Activated naive CD8-positive, alpha-beta T cell (primary cell): ENCODE data around the gene SORL1.

ENCODE experiments used
- H3K27ac Mint-ChIP-seq: one replicate; pipeline ENCODE4 v1.8.0; 2021; ENCODE audit warnings: mixed read lengths
- H3K27me3 Mint-ChIP-seq: one replicate; pipeline ENCODE4 v1.8.0; 2021; ENCODE audit warnings: mixed read lengths
- H3K36me3 Mint-ChIP-seq: one replicate; pipeline ENCODE4 v1.8.0; 2021; ENCODE audit warnings: mixed read lengths
- H3K4me1 Mint-ChIP-seq: one replicate; pipeline ENCODE4 v1.8.0; 2021; ENCODE audit warnings: low read depth, mixed read lengths
- H3K4me3 Mint-ChIP-seq: one replicate; pipeline ENCODE4 v1.8.0; 2021; ENCODE audit warnings: mild to moderate bottlenecking, mixed read lengths
- H3K9me3 Mint-ChIP-seq: one replicate; pipeline ENCODE4 v1.8.0; 2021; ENCODE audit warnings: low read depth, mixed read lengths

Gene SORL1

DNA sequence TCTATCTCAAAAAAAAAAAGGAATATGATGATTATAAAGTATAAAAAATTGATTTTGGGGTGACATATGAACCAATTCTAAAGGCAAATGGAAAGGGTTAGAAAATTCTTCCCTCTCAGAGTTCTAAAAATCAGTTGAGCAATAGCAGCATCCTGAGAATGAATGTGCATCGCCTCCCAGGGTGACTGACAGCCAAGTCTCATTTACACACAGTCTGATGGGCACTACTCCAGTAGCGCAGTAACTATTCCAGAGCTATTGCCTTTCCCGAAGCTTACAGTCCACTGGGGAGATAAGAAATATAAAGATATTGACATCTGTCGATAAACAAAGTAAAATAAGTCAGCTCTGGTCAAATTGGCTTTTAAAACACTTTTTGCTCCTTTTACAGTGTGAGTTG, 32.3 kb upstream of the SORL1 start:
- Mint-ChIP-seq H3K27ac (no peak overlapping the region), H3K9me3 (peaks cover 5% of the 10 kb centered on the region), H3K36me3 (peaks cover 10% of the 10 kb centered on the region), H3K4me3 (peak overlapping the region; percentile 25), H3K4me1 (peaks cover 83% of the 10 kb centered on the region), H3K27me3 (no peaks in the 10 kb centered on the region)

GRCh38 chr11:121420398-121420797, 31.7 kb upstream of the SORL1 start:
- no peak overlapping the region for H3K4me3 Mint-ChIP-seq
- H3K27me3 Mint-ChIP-seq, result no peaks in the 10 kb centered on the region
- H3K36me3 Mint-ChIP-seq, result peaks cover 12% of the 10 kb centered on the region
- peaks cover 5% of the 10 kb centered on the region for H3K9me3 Mint-ChIP-seq
- H3K4me1 Mint-ChIP-seq, result peaks cover 79% of the 10 kb centered on the region
- H3K27ac Mint-ChIP-seq, result no peak overlapping the region

DNA sequence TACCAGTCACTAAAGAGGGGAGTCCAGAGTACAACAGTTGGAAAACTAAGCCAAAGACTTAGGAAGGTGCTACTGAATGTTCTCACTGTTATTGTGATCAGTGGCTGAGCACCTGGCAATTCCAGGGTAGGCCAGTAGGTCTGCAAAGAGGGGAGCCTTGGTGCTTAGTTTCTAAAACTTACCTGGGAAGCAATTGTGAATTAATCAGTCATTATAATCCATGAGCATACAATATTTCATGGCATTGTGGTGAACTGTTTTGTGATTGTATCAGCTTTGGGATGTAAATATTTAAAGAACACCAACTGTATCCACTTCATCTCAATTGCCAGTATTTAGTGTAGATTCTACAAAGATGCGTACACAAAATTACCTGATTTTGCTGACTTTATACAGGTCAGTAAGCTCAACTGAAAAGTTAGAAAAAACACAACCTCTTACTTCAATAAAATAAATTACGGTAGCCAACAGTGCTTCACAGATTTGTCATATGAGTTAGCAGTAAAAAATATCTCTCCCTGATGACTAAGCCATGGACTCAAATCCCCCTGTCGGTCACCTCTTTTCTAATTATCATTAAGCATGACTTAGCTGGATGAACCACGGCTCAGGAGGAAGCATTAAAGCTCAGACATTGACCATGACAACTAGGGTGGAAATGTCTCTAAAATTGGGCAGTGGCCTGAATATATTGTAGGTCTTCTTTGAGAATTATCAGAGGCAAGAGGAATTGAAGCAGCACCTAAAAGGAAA, 30.8 kb upstream of the SORL1 start:
- Mint-ChIP-seq H3K27ac (no peak overlapping the region), H3K9me3 (peaks cover 5% of the 10 kb centered on the region), H3K4me1 (peaks cover 81% of the 10 kb centered on the region), H3K36me3 (peaks cover 16% of the 10 kb centered on the region), H3K27me3 (no peaks in the 10 kb centered on the region), H3K4me3 (no peak overlapping the region)

GRCh38 chr11:121422675-121423074, 29.4 kb upstream of the SORL1 start:
- no peak overlapping the region for H3K27ac Mint-ChIP-seq

DNA sequence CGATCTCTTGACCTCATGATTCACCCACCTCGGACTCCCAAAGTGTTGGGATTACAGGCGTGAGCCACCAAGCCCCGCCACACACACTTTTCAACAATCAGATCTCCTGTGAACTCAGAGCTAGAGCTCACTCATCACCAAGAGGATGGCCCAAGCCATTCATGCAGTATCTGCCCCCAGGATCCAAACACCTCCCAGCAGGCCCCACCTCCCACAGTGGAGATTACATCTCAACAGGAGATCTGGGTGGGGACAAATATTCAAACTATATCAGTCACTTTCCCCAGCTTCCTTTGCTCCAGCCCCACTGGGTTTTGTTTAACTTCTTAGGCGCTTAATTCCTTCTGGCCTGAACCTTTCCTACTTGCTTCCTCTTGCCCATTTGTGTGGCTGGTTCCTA, 26.3 kb upstream of the SORL1 start:
- no peak overlapping the region for H3K27ac Mint-ChIP-seq
- H3K36me3 Mint-ChIP-seq, result peaks cover 18% of the 10 kb centered on the region
- H3K4me3 Mint-ChIP-seq, result peak overlapping the region; percentile 6
- peaks cover 59% of the 10 kb centered on the region for H3K4me1 Mint-ChIP-seq
- no peaks in the 10 kb centered on the region for H3K27me3 Mint-ChIP-seq
- peaks cover 5% of the 10 kb centered on the region for H3K9me3 Mint-ChIP-seq

More at GRCh38 chr11:121422675-121423074, 29.4 kb upstream of the SORL1 start:
- peaks cover 79% of the 10 kb centered on the region for H3K4me1 Mint-ChIP-seq
- peaks cover 16% of the 10 kb centered on the region for H3K36me3 Mint-ChIP-seq
- peaks cover 5% of the 10 kb centered on the region for H3K9me3 Mint-ChIP-seq
- no peak overlapping the region for H3K4me3 Mint-ChIP-seq
- no peaks in the 10 kb centered on the region for H3K27me3 Mint-ChIP-seq

DNA sequence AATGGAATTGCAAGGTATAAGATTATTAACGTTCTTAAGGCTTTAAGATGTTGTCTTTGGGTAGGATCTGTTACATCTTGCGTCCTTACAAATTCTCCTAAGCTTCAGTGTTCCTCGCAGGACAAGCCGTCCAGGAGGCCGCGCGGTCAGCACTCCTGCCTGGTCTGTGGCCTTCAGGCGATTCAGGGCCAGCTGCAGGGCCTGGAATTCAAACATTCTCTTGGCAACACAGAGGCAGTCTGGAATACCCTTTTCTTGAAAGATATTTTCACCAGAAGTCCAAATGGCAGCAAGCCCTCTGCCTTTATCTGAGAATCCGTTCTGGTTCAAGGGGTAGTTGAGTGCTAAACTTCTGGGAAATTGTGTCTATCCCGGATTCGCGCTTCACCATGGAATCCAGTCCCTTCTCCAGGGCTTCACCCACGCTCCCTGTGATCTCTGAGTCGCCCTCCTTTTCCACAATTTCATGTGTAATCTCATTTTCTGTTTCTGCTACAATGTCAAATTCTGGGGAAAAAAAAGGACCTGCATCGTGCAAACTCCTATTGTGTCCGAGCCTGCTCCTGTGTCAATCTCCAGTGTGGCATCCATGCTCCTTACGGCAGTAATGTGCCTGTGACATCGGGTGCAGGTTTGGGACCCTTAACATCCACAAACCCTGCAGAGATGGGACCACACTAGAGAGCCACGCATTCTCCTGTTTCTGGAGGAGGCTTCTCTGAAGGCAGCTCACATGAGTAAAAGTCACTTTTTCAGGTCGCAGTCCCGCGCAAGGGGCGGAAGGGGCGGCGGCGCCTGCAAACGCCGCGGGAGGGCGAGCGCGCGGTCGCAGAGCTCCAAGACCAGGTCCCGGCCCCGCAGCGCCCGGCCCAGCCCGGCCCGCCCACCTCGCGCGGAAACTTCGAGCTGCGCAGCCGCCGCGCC, 25.4 kb upstream of the SORL1 start:
- Mint-ChIP-seq H3K27me3 (no peaks in the 10 kb centered on the region), H3K4me1 (peaks cover 51% of the 10 kb centered on the region), H3K4me3 (peak overlapping the region; percentile 83), H3K9me3 (peaks cover 5% of the 10 kb centered on the region), H3K27ac (peak overlapping the region; percentile 17), H3K36me3 (peaks cover 18% of the 10 kb centered on the region)

GRCh38 chr11:121427400-121427744, 24.7 kb upstream of the SORL1 start:
- no peaks in the 10 kb centered on the region for H3K27me3 Mint-ChIP-seq
- H3K4me3 Mint-ChIP-seq, result peak overlapping the region; percentile 57
- peaks cover 18% of the 10 kb centered on the region for H3K36me3 Mint-ChIP-seq
- H3K27ac Mint-ChIP-seq, result no peak overlapping the region
- peaks cover 48% of the 10 kb centered on the region for H3K4me1 Mint-ChIP-seq
- peaks cover 5% of the 10 kb centered on the region for H3K9me3 Mint-ChIP-seq

DNA sequence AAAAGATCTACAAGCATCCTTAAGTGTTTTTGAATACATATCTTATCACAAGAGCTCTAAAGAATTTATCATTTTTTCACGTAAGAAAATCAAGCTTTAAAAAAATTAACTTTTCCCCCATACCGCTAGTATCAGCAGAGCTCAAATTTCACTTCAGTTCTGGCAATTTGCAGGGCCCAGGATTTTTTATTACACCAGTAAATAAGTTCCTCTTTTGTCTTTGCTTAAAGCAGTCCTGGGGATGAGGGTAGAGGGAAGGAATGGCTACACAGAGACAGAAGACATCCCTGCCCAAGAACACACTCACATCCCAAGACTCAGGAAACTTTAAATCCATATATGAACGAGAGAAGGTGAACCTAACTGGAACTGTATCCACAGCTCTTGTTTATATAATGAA, 22.6 kb upstream of the SORL1 start:
- no peaks in the 10 kb centered on the region for H3K9me3 Mint-ChIP-seq
- peaks cover 10% of the 10 kb centered on the region for H3K36me3 Mint-ChIP-seq
- no peak overlapping the region for H3K27ac Mint-ChIP-seq
- H3K4me3 Mint-ChIP-seq, result no peak overlapping the region
- no peaks in the 10 kb centered on the region for H3K27me3 Mint-ChIP-seq
- peaks cover 27% of the 10 kb centered on the region for H3K4me1 Mint-ChIP-seq

GRCh38 chr11:121431820-121432526, 20.1 kb upstream of the SORL1 start:
- Mint-ChIP-seq H3K36me3 (peaks cover 6% of the 10 kb centered on the region), H3K4me1 (peaks cover 35% of the 10 kb centered on the region), H3K27ac (peak overlapping the region; percentile 43), H3K4me3 (no peak overlapping the region), H3K9me3 (no peaks in the 10 kb centered on the region), H3K27me3 (no peaks in the 10 kb centered on the region)

DNA sequence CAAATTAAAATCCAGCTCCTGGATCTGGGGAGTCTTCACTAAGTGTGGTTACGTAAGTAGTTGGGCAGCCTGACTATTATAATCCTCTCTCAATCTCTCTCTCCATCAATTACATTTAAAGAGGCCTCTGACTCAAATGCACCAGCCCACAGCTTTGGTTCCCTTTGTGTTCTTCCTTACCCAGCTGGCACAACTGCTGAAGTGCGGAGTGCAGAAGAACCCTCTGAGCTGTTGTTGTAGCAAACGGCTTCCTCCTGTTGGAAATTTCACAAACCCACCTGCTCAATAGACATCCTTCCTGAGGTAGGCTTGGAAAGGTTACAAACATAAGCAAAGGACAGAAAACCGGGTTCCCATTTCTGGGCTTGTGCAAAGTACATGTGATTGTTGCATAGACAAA, 17.0 kb upstream of the SORL1 start:
- Mint-ChIP-seq H3K27me3 (no peaks in the 10 kb centered on the region), H3K9me3 (no peaks in the 10 kb centered on the region), H3K4me1 (peaks cover 44% of the 10 kb centered on the region), H3K4me3 (no peak overlapping the region), H3K36me3 (peaks cover 12% of the 10 kb centered on the region), H3K27ac (no peak overlapping the region)

DNA sequence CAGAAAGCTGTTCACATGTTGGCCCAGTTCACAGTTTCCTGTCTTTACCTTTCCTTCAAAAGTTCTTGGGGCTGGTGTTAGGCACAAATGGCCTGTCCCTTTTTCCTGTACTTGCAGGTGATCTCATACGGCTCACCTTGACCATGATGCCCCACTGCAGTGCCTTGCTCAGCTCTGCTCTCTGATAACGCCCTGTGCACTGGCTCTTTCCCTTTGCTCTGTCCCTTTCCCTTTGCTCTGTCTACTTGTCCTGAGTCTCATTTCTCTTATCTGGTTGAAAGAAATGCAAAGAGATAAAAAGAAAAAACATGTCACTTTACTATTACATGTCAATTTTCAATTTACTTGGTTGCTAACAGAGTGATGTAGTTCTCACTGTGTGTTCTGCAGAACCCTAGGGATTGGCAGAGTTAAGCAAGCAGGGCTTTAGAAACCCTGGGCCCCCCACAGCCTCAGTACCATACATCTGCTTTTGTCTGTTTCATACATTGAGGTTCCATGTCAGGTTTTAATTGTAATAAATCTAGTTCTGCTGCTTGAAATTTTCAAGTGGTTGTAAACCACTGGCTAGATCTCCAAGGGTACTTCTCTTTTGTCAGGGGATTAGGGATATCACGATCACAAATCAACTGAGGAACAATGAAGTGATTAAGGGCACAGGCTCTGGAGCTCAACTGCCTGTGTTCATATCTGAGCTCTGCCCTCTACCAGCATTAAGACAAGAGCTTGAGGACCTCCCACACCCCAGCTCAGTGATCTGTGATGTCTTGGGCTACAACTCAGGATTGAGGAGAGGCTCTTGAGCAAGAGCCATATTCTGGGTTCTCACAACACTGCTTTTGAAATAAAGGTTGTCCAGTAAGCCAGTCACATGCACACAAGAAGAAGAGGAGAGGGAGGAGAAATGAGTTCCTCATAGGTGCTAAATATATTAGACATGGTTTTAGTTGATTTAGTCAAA, 16.3 kb upstream of the SORL1 start:
- Mint-ChIP-seq H3K36me3 (peaks cover 14% of the 10 kb centered on the region), H3K27me3 (no peaks in the 10 kb centered on the region), H3K9me3 (no peaks in the 10 kb centered on the region), H3K27ac (no peak overlapping the region), H3K4me3 (no peak overlapping the region), H3K4me1 (peaks cover 50% of the 10 kb centered on the region)

DNA sequence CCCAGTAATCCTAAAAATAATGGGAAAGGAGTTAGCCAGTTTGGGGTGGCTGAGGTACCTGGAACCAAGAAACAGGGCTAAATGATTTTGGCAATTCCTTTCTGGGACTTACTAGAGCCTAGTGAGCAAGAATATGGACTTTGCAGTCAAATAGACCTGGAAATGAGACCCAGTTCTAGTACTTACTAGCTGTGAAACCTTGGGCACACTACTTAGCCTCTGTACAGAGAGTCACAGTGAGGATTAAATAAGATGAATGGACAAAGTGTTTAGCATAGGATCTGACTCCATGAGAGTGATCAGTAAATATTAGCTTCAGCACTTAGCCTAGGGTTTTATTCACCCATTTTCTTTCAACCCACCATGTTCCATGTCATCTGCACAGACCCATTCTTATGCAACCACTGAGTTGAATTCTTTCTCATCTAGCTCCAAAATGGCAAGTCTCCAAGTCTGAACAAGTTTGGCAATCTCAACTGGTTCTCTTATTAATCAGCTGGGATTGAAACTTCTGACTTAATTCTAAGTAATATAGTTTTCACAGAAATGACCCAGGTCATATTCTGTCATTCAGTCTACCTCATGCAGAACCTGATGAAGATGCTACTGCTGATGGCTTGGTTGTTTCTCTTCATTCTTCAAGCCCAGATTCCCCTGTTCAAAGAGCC, 15.0 kb upstream of the SORL1 start:
- Mint-ChIP-seq H3K27me3 (no peaks in the 10 kb centered on the region), H3K4me3 (no peak overlapping the region), H3K36me3 (peaks cover 18% of the 10 kb centered on the region), H3K27ac (no peak overlapping the region), H3K9me3 (no peaks in the 10 kb centered on the region), H3K4me1 (peaks cover 50% of the 10 kb centered on the region)

GRCh38 chr11:121437686-121438078, 14.4 kb upstream of the SORL1 start:
- H3K36me3 Mint-ChIP-seq, result peaks cover 18% of the 10 kb centered on the region
- no peaks in the 10 kb centered on the region for H3K27me3 Mint-ChIP-seq
- peaks cover 48% of the 10 kb centered on the region for H3K4me1 Mint-ChIP-seq
- no peak overlapping the region for H3K4me3 Mint-ChIP-seq
- no peaks in the 10 kb centered on the region for H3K9me3 Mint-ChIP-seq
- H3K27ac Mint-ChIP-seq, result no peak overlapping the region

DNA sequence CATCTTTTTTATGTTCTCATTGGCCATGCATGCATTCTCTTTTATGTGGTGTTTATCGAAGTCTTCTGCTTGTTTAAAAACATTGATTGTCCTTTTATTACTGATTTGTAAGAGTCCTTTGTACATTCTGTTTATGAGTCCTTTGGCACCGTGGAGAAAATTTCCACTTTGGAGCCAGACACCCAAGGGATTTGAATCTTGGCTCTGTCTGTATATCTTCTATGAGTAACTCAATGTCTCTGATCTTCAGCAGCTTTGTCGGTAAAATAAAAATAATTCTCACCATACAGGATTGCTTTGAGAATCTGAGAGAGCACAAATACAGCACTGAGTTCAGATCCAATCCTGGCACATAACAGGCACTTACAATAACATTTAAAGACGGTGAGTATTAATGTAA, 12.8 kb upstream of the SORL1 start:
- peaks cover 20% of the 10 kb centered on the region for H3K36me3 Mint-ChIP-seq
- peaks cover 56% of the 10 kb centered on the region for H3K4me1 Mint-ChIP-seq

More for the DNA sequence above, 12.8 kb upstream of the SORL1 start:
- H3K4me3 Mint-ChIP-seq, result no peak overlapping the region
- H3K9me3 Mint-ChIP-seq, result no peaks in the 10 kb centered on the region
- H3K27me3 Mint-ChIP-seq, result no peaks in the 10 kb centered on the region
- H3K27ac Mint-ChIP-seq, result no peak overlapping the region
